SK-N-SH (cell line): ENCODE measurements around the gene PLBD2. TPM values are rescaled to one million over a fixed set of nuclear protein-coding genes. Genes with fewer than 3 reads are reported as not detected.

Experiments
- CTCF ChIA-PET: fragments of 300-600, 350-600 bp; formaldehyde crosslinking; extraction: SDS; loops from one replicate; lab custom pipeline; 2021; lab: Yijun Ruan, JAX
- POLR2A ChIA-PET: fragments of 350-600 bp; sonication (Branson Sonifier 250); formaldehyde crosslinking; extraction: SDS; loops from one replicate; lab custom pipeline; 2020; ENCODE audit warnings: antibody characterized with exemption, inconsistent platforms; lab: Yijun Ruan, JAX
- DNase-seq: peaks from one replicate; pipeline ENCODE4 v3.0.0; 2012
- H2AFZ ChIP-seq: fragments of 200-600 bp; sonication (generic); 2 replicates; pipeline ENCODE4 v1.8.1; 2016; ENCODE audit warnings: antibody characterized with exemption, mild to moderate bottlenecking, low read depth
- H3F3A ChIP-seq: fragments of 200-600 bp; sonication (generic); replicated peaks from 2 replicates; pipeline ENCODE3; 2016; ENCODE audit warnings: antibody characterized with exemption, mild to moderate bottlenecking; ENCODE audit not compliant: insufficient read depth
- H3K27ac ChIP-seq, 2 experiments: fragments of 200-500 bp in 1 of 2; fragments of 200-600 bp in 1 of 2; sonication (Bioruptor generic) in 1 of 2; sonication (generic), shearing (Covaris generic) in 1 of 2; 2 replicates each; pipeline versions ENCODE4 v1.5.1 to v1.6.1; 2014 to 2016; ENCODE audit warnings: low read depth in 2 of 2, inconsistent platforms in 1 of 2, low read length in 1 of 2, mild to moderate bottlenecking in 1 of 2, mixed read lengths in 1 of 2
- H3K27me3 ChIP-seq: fragments of 200-600 bp; sonication (generic), shearing (Covaris generic); 2 replicates; pipeline ENCODE4 v1.6.1; 2016; ENCODE audit warnings: mixed run types; ENCODE audit not compliant: insufficient read depth
- H3K36me3 ChIP-seq, 2 experiments: fragments of 200-500 bp in 1 of 2; fragments of 200-600 bp in 1 of 2; sonication (Bioruptor generic) in 1 of 2; sonication (generic) in 1 of 2; replicated peaks in 1 of 2; 2 replicates each; pipeline versions ENCODE3 to v1.5.1; 2014 to 2016; ENCODE audit warnings: low read length in 1 of 2, mild to moderate bottlenecking in 1 of 2; ENCODE audit not compliant: insufficient read depth in 2 of 2, control insufficient read depth in 1 of 2
- H3K4me1 ChIP-seq, 2 experiments: fragments of 200-500 bp in 1 of 2; fragments of 200-600 bp in 1 of 2; sonication (Bioruptor generic) in 1 of 2; sonication (generic), shearing (Covaris generic) in 1 of 2; 2 replicates each; pipeline versions ENCODE4 v1.5.1 to v1.6.1; 2014 to 2016; ENCODE audit warnings: low read depth in 1 of 2, low read length in 1 of 2, mixed run types in 1 of 2; ENCODE audit not compliant: insufficient read depth in 2 of 2, control insufficient read depth in 1 of 2
- H3K4me2 ChIP-seq: fragments of 200-600 bp; sonication (generic), shearing (Covaris generic); 2 replicates; pipeline ENCODE4 v1.6.1; 2017; ENCODE audit warnings: mixed run types
- H3K4me3 ChIP-seq, 2 experiments: fragments of 200-500 bp in 1 of 2; fragments of 200-600 bp in 1 of 2; sonication (Bioruptor generic) in 1 of 2; sonication (generic), shearing (Covaris generic) in 1 of 2; 2 replicates each; pipeline versions ENCODE4 v1.5.1 to v1.8.1; 2014 to 2016; ENCODE audit warnings: low read depth in 2 of 2, inconsistent platforms in 1 of 2, low read length in 1 of 2, mild to moderate bottlenecking in 1 of 2, mixed read lengths in 1 of 2, moderate library complexity in 1 of 2
- H3K79me2 ChIP-seq: fragments of 200-600 bp; sonication (generic); 2 replicates; pipeline ENCODE4 v1.8.1; 2017; ENCODE audit warnings: mild to moderate bottlenecking; ENCODE audit not compliant: insufficient read depth
- H3K9ac ChIP-seq: fragments of 200-600 bp; sonication (generic); 2 replicates; pipeline ENCODE4 v1.6.1; 2017; ENCODE audit warnings: mixed run types
- H3K9me2 ChIP-seq: fragments of 200-600 bp; sonication (generic); 2 replicates; pipeline ENCODE4 v1.6.1; 2017; ENCODE audit warnings: mixed run types
- H3K9me3 ChIP-seq: fragments of 200-600 bp; sonication (generic); 2 replicates; pipeline ENCODE4 v1.6.1; 2017; ENCODE audit warnings: mixed run types, mild to moderate bottlenecking, moderate library complexity
- H4K20me1 ChIP-seq: fragments of 200-600 bp; sonication (generic); 2 replicates; pipeline ENCODE4 v1.6.1; 2017; ENCODE audit warnings: mild to moderate bottlenecking, mixed run types; ENCODE audit not compliant: insufficient read depth
- CHD2 ChIP-seq: fragments of 150-350 bp; IDR thresholded peaks from 2 replicates; pipeline ENCODE4 v1.6.1; 2018; ENCODE audit warnings: low read length; ENCODE audit not compliant: partially characterized antibody
- CTCF ChIP-seq: fragments of 200-600 bp; sonication (generic); IDR thresholded peaks from 2 replicates; pipeline ENCODE4 v1.6.1; 2017; ENCODE audit warnings: antibody characterized with exemption, mild to moderate bottlenecking, moderate library complexity
- IRF3 ChIP-seq: fragments of 150-350 bp; IDR thresholded peaks from 2 replicates; pipeline ENCODE4 v1.6.1; 2016; ENCODE audit warnings: mild to moderate bottlenecking, low read depth, low read length
- MAX ChIP-seq: IDR thresholded peaks from 2 replicates; pipeline ENCODE4 v1.4.0; 2012; ENCODE audit warnings: low read depth
- MEF2A ChIP-seq: IDR thresholded peaks from 2 replicates; pipeline ENCODE4 v1.4.0; 2012; ENCODE audit warnings: low read depth, borderline replicate concordance
- NFIC ChIP-seq: IDR thresholded peaks from 2 replicates; pipeline ENCODE4 v1.4.0; 2012; ENCODE audit warnings: borderline replicate concordance
- POLR2AphosphoS5 ChIP-seq: IDR thresholded peaks from 2 replicates; pipeline ENCODE4 v1.6.1; 2012; ENCODE audit warnings: low read depth, low read length
- RCOR1 ChIP-seq: fragments of 150-350 bp; IDR thresholded peaks from 2 replicates; pipeline ENCODE4 v1.6.1; 2017; ENCODE audit warnings: antibody characterized with exemption, low read length
- REST ChIP-seq: IDR thresholded peaks from 2 replicates; pipeline ENCODE4 v1.6.1; 2012; ENCODE audit warnings: mild to moderate bottlenecking, low read depth, low read length, moderate library complexity
- SIN3A ChIP-seq: IDR thresholded peaks from 2 replicates; pipeline ENCODE4 v1.6.1; 2012; ENCODE audit warnings: low read depth, mild to moderate bottlenecking, low read length, moderate library complexity, borderline replicate concordance
- SMC3 ChIP-seq: IDR thresholded peaks from 2 replicates; pipeline ENCODE4 v1.6.1; 2012; ENCODE audit warnings: low read depth, low read length, improper control_type of control experiment
- TCF12 ChIP-seq: IDR thresholded peaks from 2 replicates; pipeline ENCODE4 v1.4.0; 2012
- TEAD4 ChIP-seq: IDR thresholded peaks from 2 replicates; pipeline ENCODE4 v1.4.0; 2012; ENCODE audit warnings: mild to moderate bottlenecking, borderline replicate concordance; ENCODE audit not compliant: insufficient read depth
- USF1 ChIP-seq: IDR thresholded peaks from 2 replicates; pipeline ENCODE4 v1.4.0; 2012; ENCODE audit warnings: low read depth, borderline replicate concordance
- ZBTB33 ChIP-seq: IDR thresholded peaks from 2 replicates; pipeline ENCODE4 v1.4.0; 2012; ENCODE audit warnings: low read depth, borderline replicate concordance
- WGBS: methylation state at CpG from one replicate; pipeline ENCODE4 v1.1.6; 2017; ENCODE audit warnings: low lambda C conversion rate; 5-methylcytosine and 5-hydroxymethylcytosine counted together
- polyA plus RNA-seq, 3 experiments: library from polyadenylated mRNA; depleted of rRNA; stranded (reverse); fragments of >200 nt; gene quantifications; 2 replicates each; pipeline ENCODE4 v1.2.3, GENCODE V29; 2012

Gene PLBD2
- polyA plus RNA-seq, 1 of the 3 experiments (the other 2 are of a cell fraction): 15.2 TPM

- DNase-seq: no peak
- H3F3A ChIP-seq: no peaks in the 10 kb centered on the region
- H3K9me2 ChIP-seq: no peaks in the 10 kb centered on the region
- TF ChIP-seq TCF12 (no peak), ZBTB33 (no peak), MEF2A (no peak), NFIC (no peak), TEAD4 (no peak), CHD2 (no peak), SIN3A (no peak), SMC3 (no peak), RCOR1 (no peak), POLR2AphosphoS5 (no peak), USF1 (no peak), REST (no peak), IRF3 (no peak), MAX (no peak), CTCF (no peak)
- H3K36me3 ChIP-seq: no peaks in the 10 kb centered on the region
- POLR2A ChIA-PET: no interaction called here
- no peak overlapping the region for H3K27ac ChIP-seq
- H3K4me3 ChIP-seq: no peak overlapping the region
- WGBS: 73% methylated on average over 4 of the region's 6 CpGs
- no peak overlapping the region for H2AFZ ChIP-seq
- H3K79me2 ChIP-seq: no peaks in the 10 kb centered on the region
- no peaks in the 10 kb centered on the region for H3K4me1 ChIP-seq
- no peaks in the 10 kb centered on the region for H3K27me3 ChIP-seq
- CTCF ChIA-PET: interaction anchor here (1.0 to 3.5 kb wide), 2 partner anchors 11 to 26 kb away, joined by 3 to 19 read pairs; no protein-coding TSS in a partner anchor
- no peak overlapping the region for H3K9ac ChIP-seq
- H3K9me3 ChIP-seq: no peaks in the 10 kb centered on the region
- H3K4me2 ChIP-seq: no peak overlapping the region
- H4K20me1 ChIP-seq: no peaks in the 10 kb centered on the region
Measured at GRCh38 chr12:113436586-113436985, 78.2 kb downstream of the PLBD2 start.
